ENCODE results near the gene MUS81. TPM values are rescaled to one million over a fixed set of nuclear protein-coding genes. Genes with fewer than 3 reads are reported as not detected.

MUS81 gene, protein sequence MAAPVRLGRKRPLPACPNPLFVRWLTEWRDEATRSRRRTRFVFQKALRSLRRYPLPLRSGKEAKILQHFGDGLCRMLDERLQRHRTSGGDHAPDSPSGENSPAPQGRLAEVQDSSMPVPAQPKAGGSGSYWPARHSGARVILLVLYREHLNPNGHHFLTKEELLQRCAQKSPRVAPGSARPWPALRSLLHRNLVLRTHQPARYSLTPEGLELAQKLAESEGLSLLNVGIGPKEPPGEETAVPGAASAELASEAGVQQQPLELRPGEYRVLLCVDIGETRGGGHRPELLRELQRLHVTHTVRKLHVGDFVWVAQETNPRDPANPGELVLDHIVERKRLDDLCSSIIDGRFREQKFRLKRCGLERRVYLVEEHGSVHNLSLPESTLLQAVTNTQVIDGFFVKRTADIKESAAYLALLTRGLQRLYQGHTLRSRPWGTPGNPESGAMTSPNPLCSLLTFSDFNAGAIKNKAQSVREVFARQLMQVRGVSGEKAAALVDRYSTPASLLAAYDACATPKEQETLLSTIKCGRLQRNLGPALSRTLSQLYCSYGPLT
- total RNA-seq (22.3 and 23.8 TPM in 2 replicates), polyA plus RNA-seq (47.0 and 51.7 TPM in 2 replicates)

DNA sequence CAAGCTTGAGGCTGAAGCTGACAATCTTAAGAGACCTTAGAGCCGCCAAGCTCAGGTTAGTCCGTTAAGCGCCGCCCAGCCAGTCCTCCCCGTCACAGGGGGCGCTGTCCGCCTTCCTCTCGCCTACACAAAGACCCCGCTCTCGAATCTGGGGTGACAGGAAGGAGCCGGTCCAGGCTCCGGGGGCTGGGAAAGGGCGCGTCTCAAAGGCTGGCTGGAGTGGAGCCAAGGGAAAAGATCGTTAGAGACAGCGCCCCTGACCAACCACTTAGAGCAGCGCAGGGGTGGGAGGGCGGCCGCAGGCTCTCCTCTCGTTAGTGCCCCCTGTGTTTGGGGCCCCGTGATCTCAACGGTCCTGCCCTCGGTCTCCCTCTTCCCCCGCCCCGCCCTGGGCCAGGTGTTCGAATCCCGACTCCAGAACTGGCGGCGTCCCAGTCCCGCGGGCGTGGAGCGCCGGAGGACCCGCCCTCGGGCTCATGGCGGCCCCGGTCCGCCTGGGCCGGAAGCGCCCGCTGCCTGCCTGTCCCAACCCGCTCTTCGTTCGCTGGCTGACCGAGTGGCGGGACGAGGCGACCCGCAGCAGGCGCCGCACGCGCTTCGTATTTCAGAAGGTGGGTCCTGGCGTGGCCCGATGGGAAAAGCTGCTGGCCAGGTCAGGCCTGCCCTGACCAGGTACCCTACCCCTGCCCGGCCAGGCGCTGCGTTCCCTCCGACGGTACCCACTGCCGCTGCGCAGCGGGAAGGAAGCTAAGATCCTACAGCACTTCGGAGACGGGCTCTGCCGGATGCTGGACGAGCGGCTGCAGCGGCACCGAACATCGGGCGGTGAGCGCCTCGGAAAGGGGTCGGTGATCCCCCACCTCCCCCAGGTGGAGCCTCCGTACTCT, at the start of gene MUS81:
Gene MUS81, plus strand, starts transcription at position 156 of the 887 bp plus-strand sequence. Its CDS starts 321 bp downstream, at position 477.
- peaks cover 14% of the 10 kb centered on the region for H3K4me1 ChIP-seq (ENCODE audit: insufficient read depth)
- H3K9me3 ChIP-seq (ENCODE audit: low read depth) = no peaks in the 10 kb centered on the region
- H3K4me3 ChIP-seq = peak within 1 kb of the TSS; percentile 96
- DNase-seq (ENCODE audit: low spot score) = peak; percentile 99
- H3K4me2 ChIP-seq = peak within 1 kb of the TSS; percentile 90
- H3K79me2 ChIP-seq = peaks cover 42% of the 10 kb centered on the region
- H4K20me1 ChIP-seq (ENCODE audit: insufficient read depth, poor library complexity, severe bottlenecking) = peaks cover 20% of the 10 kb centered on the region
- WGBS (ENCODE audit: low lambda C conversion rate, missing lambda C conversion rate) = 2% methylated on average over 59 of the region's 78 CpGs
- no peaks in the 10 kb centered on the region for H3K36me3 ChIP-seq (replicated peaks; ENCODE audit: insufficient read depth, low read depth)
- peak within 1 kb of the TSS; percentile 97 for H3K27ac ChIP-seq
- no peaks in the 10 kb centered on the region for H3K27me3 ChIP-seq
- TF ChIP-seq EZH2phosphoT487 (IDR thresholded peaks at IDR 0.05; ENCODE audit: low read depth, severe bottlenecking, unreplicated experiment) (no peak), CTCF (IDR thresholded peaks at IDR 0.05; ENCODE audit: poor library complexity) (peak; percentile 94)
- no peaks in the 10 kb centered on the region for H3K9me2 ChIP-seq (replicated peaks; ENCODE audit: insufficient read depth)
- H2AFZ ChIP-seq = peak within 1 kb of the TSS; percentile 34

DNA sequence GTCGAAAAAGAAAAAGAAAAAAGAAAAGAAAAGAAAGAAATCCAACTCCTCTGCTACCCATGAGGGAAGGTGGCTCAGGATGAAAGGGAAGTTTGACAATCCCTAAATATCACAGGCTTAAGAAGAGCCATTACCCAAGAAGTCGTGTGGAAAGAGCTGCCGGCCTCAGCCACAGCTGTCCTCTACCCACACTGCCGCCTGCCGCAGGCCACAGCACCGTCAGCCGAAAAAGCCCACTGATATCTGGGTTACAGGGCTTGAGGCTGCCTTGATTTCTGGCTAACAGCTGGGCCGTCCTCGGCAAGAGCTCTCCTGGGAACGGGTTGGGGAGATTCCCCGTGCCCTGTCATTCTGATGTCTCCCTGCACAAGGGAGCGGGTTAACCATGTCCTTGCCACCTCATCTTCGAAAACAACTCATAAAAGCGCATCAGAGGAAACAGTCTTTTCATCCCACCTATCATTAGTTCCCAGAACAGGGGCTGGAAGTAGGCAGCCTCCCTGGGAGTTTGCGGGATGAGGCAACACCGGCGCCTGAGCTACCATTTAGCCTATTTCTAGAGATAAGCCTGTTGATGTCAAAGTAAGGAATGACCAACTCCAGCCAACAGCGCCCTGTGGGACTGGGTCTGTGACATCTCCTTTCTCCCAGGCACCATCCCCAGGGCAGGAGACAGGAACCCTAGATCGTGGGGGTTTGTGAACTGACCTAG, 48.3 kb upstream of the MUS81 start:
- no peak for DNase-seq (ENCODE audit: low spot score)

More for the DNA sequence above, 48.3 kb upstream of the MUS81 start:
- WGBS (ENCODE audit: low lambda C conversion rate, missing lambda C conversion rate) = 54% methylated on average over 19 of the region's 19 CpGs
- Histone ChIP-seq H3K9me2 (replicated peaks; ENCODE audit: insufficient read depth) (no peaks in the 10 kb centered on the region), H3K9me3 (ENCODE audit: low read depth) (no peaks in the 10 kb centered on the region), H3K36me3 (replicated peaks; ENCODE audit: insufficient read depth, low read depth) (no peaks in the 10 kb centered on the region), H4K20me1 (ENCODE audit: insufficient read depth, poor library complexity, severe bottlenecking) (no peaks in the 10 kb centered on the region), H3K27me3 (no peaks in the 10 kb centered on the region), H3K4me1 (ENCODE audit: insufficient read depth) (no peaks in the 10 kb centered on the region), H3K4me2 (no peak overlapping the region), H3K79me2 (peaks cover 16% of the 10 kb centered on the region), H2AFZ (no peak overlapping the region), H3K27ac (no peak overlapping the region), H3K4me3 (no peak overlapping the region)
- no peak for TF ChIP-seq EZH2 (IDR thresholded peaks at IDR 0.05; ENCODE audit: borderline replicate concordance)
- TF ChIP-seq EZH2phosphoT487 (IDR thresholded peaks at IDR 0.05; ENCODE audit: low read depth, severe bottlenecking, unreplicated experiment) = no peak
- TF ChIP-seq CTCF (IDR thresholded peaks at IDR 0.05; ENCODE audit: poor library complexity) = no peak
